IPS-18a (cell line): ENCODE data around the gene NDUFB11.

Source experiments
- H3K27ac ChIP-seq: one replicate; pipeline ENCODE4 v1.5.1; 2013; ENCODE audit warnings: low read length
- H3K27me3 ChIP-seq: one replicate; pipeline ENCODE4 v1.6.1; 2013; ENCODE audit warnings: mild to moderate bottlenecking, low read length; ENCODE audit not compliant: control insufficient read depth, insufficient read depth
- H3K36me3 ChIP-seq: one replicate; pipeline ENCODE4 v1.6.1; 2013; ENCODE audit warnings: low read depth, low read length; ENCODE audit not compliant: control insufficient read depth
- H3K4me1 ChIP-seq: one replicate; pipeline ENCODE4 v1.6.1; 2013; ENCODE audit warnings: low read depth, low read length; ENCODE audit not compliant: control insufficient read depth
- H3K4me3 ChIP-seq: one replicate; pipeline ENCODE4 v1.5.1; 2013; ENCODE audit warnings: low read length
- H3K9ac ChIP-seq: one replicate; pipeline ENCODE4 v1.6.1; 2013; ENCODE audit warnings: mild to moderate bottlenecking, low read length, moderate library complexity
- H3K9me3 ChIP-seq: one replicate; pipeline ENCODE4 v1.6.1; 2013; ENCODE audit warnings: low read depth, low read length; ENCODE audit not compliant: control insufficient read depth

The NDUFB11 gene

DNA sequence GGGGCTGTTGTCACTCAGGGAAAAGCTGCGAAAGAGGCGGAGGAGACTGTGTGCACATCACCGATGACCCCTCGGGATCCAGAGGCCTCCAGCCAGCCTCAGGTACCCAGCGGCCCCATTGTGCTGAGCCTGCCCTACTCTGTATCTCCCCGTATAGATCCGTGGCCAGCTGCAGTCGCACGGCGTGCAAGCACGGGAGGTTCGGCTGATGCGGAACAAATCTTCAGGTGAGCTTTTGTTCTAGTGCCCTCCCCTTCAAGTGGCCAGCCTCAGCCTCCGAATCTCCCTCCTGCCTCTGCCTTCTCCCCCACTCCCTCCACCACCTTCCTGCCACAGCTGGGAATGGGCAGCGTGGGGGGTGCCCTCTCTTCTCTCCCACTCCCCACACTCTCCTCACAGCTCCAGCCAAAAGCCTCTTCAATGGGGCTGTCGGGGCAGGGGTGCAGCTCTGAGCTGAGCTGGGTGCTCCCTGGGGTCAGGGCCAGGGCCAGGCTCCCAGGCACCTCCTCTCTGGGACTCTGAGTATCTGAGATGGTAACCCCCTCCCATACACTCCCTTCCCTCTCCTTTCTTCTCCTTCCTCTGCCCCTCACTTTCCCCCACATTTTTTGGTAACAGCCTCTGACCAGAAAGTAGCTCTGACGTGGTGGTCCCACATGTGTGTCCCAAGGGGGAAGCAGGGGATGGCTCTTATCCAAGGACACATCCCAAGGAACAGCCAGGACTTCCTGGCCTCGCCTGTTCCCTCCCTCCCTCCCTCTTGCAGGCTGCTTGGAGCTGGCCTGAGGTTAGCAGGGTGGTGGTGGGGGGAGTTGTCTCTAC is 28.7 kb upstream of the NDUFB11 start:
- Histone ChIP-seq H3K27ac (no peak overlapping the region), H3K27me3 (no peaks in the 10 kb centered on the region), H3K36me3 (peaks cover 24% of the 10 kb centered on the region), H3K9ac (no peak overlapping the region), H3K4me1 (no peaks in the 10 kb centered on the region), H3K9me3 (peaks cover 16% of the 10 kb centered on the region), H3K4me3 (no peak overlapping the region)

DNA sequence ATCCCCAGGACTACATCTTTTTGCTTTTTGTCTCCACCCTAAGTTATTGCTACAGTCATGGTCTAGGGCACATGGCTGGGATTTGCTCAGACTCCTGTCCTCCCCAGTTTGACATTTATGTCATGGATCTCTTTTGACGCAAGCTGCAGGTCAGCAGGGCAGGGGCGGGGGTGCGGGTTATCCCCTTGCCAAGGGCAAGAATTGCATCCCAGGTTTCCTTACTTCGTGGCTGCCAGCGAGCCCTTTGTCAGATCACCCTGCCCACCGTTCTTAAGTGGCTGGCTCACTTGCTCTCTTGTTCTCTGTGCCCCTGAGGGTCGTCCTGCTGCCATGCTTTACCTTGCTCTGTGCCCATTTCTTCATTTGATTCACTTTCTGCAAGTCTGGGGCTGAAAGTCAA is 28.0 kb upstream of the NDUFB11 start:
- no peak overlapping the region for H3K4me3 ChIP-seq
- no peak overlapping the region for H3K9ac ChIP-seq
- H3K27ac ChIP-seq = no peak overlapping the region
- H3K9me3 ChIP-seq = peaks cover 16% of the 10 kb centered on the region
- H3K36me3 ChIP-seq = peaks cover 22% of the 10 kb centered on the region
- no peaks in the 10 kb centered on the region for H3K4me1 ChIP-seq
- no peaks in the 10 kb centered on the region for H3K27me3 ChIP-seq

DNA sequence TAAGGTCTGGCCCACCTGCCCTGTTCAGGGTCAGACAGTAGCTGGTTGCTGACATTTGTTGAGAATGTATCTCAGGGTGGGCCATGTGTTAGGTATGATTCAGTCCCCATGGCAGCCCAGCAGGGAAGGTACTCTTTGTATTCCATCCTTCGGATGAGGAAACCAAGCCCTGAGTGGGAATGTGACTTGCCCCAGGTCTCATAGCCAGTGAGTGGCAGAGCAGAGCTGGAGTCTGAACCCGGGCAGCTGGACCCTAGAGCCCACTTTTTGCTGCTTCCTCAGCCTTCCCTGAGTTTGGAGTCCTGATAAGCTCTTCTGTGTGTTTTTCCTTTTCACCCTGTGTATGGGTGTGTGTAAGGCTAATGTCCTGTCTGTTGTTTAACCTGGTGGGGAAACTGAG is 27.5 kb upstream of the NDUFB11 start:
- Histone ChIP-seq H3K9me3 (peaks cover 16% of the 10 kb centered on the region), H3K4me3 (no peak overlapping the region), H3K27me3 (no peaks in the 10 kb centered on the region), H3K36me3 (peaks cover 17% of the 10 kb centered on the region), H3K4me1 (no peaks in the 10 kb centered on the region), H3K9ac (no peak overlapping the region), H3K27ac (no peak overlapping the region)

DNA sequence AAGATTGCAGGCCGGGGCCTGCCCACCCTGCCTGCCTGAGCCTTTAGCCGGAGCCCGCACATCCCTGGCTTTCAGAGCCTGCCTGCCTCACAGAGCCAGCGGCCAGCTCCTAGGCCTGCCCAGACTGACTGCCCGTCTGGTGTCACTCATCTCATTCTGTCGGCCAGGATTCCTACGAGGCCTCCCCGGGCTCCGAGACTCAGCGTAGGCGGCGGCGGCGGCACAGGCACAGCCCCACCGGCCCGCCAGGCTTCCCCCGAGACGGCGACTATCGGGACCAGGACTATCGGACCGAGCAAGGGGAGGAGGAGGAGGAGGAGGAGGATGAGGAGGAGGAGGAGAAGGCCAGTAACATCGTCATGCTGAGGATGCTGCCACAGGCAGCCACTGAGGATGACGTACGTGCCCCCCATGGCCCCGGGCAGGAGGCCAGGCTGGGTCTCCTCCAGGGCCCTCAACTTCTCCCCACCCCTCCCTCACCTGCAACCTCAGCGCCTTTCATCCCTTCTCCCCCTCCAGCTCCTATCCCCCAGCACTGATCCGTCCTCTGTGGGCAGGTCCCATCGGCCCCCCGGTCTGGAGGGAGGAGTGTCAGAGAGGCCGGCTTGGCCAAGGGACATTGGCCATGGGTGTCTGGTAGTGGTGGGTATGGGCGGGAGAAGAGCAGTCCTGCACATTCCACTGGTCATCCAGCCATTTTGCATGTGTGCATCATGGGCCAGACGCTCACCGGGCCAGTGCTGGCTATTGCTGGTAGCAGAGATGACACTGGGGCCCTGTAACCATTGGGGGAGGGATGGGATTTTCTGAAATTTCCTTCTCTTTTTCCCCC is 26.6 kb upstream of the NDUFB11 start:
- Histone ChIP-seq H3K27ac (no peak overlapping the region), H3K9ac (no peak overlapping the region), H3K9me3 (peaks cover 19% of the 10 kb centered on the region), H3K4me3 (no peak overlapping the region), H3K36me3 (peaks cover 9% of the 10 kb centered on the region), H3K27me3 (no peaks in the 10 kb centered on the region), H3K4me1 (no peaks in the 10 kb centered on the region)

DNA sequence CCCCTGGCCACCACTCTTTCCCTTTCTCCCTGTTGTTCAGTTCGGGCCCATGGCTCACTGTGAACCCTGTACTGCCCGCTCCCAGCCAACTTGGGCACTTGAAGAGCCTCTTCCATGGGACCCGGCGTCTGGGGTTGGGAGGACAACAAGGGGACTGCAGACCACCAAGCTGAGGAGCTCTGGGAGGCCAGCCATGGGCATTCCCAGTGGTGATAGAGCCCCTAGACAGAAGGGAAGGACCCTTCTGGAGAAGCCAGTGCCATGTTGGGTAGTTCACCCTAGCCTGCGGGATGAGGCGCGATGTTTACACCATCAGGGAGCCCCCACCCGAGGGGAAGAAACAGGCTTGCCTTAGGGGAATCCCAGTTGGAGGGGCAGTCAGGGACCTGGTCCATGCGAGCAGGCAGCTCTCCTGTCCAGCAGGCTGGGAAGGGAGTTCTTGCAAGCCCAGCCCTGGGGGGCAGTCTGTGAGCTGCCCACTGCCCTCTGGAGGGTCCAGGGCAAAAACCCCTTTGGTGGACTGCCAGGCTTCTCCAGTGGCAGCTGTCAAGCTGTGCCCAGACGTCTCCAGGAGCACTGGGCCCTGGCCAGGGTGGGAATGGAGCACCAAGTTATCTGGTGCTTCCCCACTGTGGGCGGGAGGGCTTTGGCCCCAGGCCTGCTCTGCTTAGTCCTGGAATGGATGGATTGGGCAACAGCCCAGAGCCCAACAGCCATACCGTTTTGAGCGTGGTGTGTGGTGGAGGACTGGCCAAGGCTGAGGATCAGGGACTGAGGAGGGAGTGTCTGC is 25.4 kb upstream of the NDUFB11 start:
- Histone ChIP-seq H3K36me3 (peaks cover 9% of the 10 kb centered on the region), H3K9ac (no peak overlapping the region), H3K27me3 (no peaks in the 10 kb centered on the region), H3K9me3 (peaks cover 19% of the 10 kb centered on the region), H3K27ac (no peak overlapping the region), H3K4me1 (no peaks in the 10 kb centered on the region), H3K4me3 (no peak overlapping the region)

DNA sequence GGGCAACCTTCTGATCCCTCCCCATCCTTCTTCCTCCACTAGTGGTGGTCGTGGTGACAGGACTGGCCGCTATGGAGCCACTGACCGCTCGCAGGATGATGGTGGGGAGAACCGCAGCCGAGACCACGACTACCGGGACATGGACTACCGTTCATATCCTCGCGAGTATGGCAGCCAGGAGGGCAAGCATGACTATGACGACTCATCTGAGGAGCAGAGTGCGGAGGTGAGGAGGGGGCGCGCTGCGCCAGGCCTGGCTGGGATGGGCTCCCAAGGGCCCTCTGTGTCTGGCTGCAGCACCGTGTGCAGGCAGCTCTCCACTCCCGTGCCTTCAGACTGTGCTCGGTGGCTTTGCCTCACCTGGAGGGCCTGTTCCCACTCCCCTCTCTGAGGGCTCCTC is 24.8 kb upstream of the NDUFB11 start:
- no peak overlapping the region for H3K27ac ChIP-seq
- H3K36me3 ChIP-seq = peaks cover 9% of the 10 kb centered on the region
- no peak overlapping the region for H3K9ac ChIP-seq
- no peaks in the 10 kb centered on the region for H3K4me1 ChIP-seq
- H3K27me3 ChIP-seq = no peaks in the 10 kb centered on the region
- H3K9me3 ChIP-seq = peaks cover 19% of the 10 kb centered on the region
- H3K4me3 ChIP-seq = no peak overlapping the region

DNA sequence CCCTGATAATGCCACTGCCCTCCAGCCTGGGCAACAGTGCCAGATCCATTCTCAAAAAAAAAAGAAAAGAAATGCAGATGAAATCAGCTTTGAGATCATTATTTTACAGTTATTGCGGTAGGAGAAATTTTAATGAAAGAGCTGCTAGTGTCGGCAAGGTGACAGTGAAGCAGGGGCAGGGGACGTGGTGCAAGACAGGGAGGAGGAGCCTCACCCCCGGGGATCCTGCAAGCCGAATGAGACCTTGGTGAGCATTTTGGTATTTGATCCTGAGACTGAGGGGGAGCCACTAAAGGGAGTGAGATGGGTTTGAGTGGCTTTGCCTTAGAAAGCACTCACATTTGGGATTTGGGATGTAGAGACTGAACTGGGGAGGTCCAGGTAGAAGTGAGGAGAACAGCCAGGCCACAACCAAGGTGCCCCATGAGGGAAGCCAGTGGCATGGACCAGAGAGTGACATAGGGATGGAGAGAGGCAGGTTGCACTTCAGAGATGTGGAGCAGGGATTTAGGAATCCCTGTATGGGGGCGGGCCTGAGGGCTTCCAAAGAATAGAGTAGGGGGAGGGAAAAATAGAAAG is 24.1 kb upstream of the NDUFB11 start:
- no peaks in the 10 kb centered on the region for H3K27me3 ChIP-seq
- no peak overlapping the region for H3K4me3 ChIP-seq
- no peak overlapping the region for H3K9ac ChIP-seq
- peaks cover 19% of the 10 kb centered on the region for H3K9me3 ChIP-seq
- H3K4me1 ChIP-seq = no peaks in the 10 kb centered on the region
- H3K36me3 ChIP-seq = peaks cover 9% of the 10 kb centered on the region
- no peak overlapping the region for H3K27ac ChIP-seq

DNA sequence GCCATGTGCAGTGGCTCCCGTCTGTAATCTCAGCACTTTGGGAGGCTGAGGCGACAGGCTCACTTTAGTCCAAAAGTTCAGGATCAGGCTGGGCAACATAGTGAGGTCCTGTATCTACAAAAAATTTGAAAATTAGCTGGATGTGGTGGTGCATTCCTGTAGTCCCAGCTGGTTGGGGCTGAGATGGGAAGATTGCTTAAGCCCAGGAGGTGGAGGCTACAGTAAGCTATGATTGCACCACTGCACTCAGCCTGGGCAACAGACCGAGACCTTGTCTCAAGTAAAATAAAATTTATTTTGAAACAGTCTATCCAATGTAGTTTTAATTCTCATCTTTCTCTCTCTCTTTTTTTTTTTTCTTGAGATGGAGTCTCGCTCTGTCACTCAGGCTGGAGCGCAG is 21.6 kb upstream of the NDUFB11 start:
- no peak overlapping the region for H3K4me3 ChIP-seq
- H3K9me3 ChIP-seq = peaks cover 12% of the 10 kb centered on the region
- H3K9ac ChIP-seq = no peak overlapping the region
- peaks cover 3% of the 10 kb centered on the region for H3K36me3 ChIP-seq
- no peaks in the 10 kb centered on the region for H3K4me1 ChIP-seq
- H3K27ac ChIP-seq = no peak overlapping the region
- H3K27me3 ChIP-seq = no peaks in the 10 kb centered on the region

DNA sequence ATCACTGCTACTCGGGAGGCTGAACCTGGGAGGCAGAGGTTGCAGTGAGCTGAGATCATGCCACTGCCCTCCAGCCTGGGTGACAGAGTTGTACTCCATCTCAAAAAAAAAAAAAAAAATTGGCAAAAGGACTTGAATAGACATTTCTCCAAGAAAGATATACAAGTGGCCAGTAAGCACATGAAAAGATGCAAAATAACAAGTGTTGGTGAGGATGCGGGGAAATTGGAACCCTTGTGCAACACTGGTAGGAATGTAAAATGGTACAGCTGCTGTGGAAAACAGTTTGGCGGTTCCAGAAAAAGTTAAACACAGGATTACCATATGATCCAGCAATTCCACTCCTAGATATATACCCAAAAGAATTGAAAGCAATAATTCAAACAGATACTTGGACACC is 19.9 kb upstream of the NDUFB11 start:
- Histone ChIP-seq H3K9ac (no peak overlapping the region), H3K36me3 (peaks cover 3% of the 10 kb centered on the region), H3K27me3 (no peaks in the 10 kb centered on the region), H3K4me1 (no peaks in the 10 kb centered on the region), H3K9me3 (peaks cover 9% of the 10 kb centered on the region), H3K27ac (no peak overlapping the region), H3K4me3 (no peak overlapping the region)

DNA sequence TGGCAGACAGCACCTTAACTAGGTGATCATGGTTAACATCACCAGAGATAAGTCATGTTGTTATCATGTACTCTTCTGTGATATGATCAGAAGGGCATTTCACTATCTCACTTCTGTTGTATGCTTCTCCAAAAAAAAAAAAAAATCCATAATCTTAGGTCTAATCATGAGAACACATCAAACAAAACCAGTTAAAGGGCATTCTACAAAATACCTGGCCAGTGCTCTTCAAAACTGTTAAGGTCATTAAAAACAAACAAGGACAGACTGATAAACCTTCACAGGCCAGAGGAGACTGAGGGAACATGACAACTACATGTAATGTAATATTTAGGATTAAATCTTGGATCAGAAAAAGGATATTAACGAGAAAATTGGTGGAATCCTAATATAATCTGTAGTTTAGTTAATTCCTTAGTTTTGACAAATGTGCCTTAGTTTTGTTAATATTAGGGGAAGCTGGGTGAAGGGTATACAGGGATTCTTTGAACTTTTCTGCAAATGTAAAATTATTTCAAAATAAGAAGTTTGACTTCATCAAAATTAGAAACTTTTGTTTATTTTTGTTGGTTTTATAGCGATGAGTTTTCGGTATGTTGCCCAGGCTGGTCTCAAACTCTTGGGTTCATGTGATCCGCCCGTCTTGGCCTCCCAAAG is 18.6 kb upstream of the NDUFB11 start:
- no peak overlapping the region for H3K9ac ChIP-seq
- H3K27ac ChIP-seq = no peak overlapping the region
- H3K27me3 ChIP-seq = no peaks in the 10 kb centered on the region
- H3K36me3 ChIP-seq = peaks cover 3% of the 10 kb centered on the region
- H3K4me1 ChIP-seq = no peaks in the 10 kb centered on the region
- peaks cover 4% of the 10 kb centered on the region for H3K9me3 ChIP-seq
- H3K4me3 ChIP-seq = no peak overlapping the region

DNA sequence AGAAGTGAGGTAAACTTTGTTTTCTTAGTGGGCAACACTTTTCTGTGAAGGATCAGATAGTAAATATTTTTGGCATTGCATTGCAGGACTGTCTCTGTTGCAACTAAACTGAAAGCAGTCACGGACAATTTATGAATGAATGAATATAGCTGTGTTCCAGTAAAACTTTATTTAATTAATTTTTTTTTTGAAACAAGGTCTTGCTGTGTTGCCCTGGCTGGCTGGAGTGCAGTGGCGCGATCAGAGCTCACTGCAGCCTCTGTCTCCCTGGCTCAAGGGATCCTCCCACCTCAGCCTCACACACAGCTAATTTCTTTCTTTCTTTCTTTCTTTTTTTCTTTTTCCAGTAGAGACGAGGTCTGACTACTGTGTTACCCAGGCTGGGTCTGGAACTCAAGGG is 16.3 kb upstream of the NDUFB11 start:
- Histone ChIP-seq H3K4me1 (no peaks in the 10 kb centered on the region), H3K9ac (no peak overlapping the region), H3K4me3 (no peak overlapping the region), H3K36me3 (peaks cover 6% of the 10 kb centered on the region), H3K27me3 (no peaks in the 10 kb centered on the region), H3K27ac (no peak overlapping the region), H3K9me3 (no peaks in the 10 kb centered on the region)
